SK-N-SH (cell line): ENCODE data around the gene DUS3L.

Experiments used
- CHD2 ChIP-seq: fragments of 150-350 bp; IDR thresholded peaks from 2 replicates; pipeline ENCODE4 v1.6.1; 2018; ENCODE audit warnings: low read length; ENCODE audit not compliant: partially characterized antibody
- EP300 ChIP-seq, 2 experiments: IDR thresholded peaks; 2 replicates each; pipeline versions ENCODE4 v1.4.0 to v1.6.1; 2012; ENCODE audit warnings: borderline replicate concordance in 1 of 2, low read depth in 1 of 2, low read length in 1 of 2
- EZH2phosphoT487 ChIP-seq: fragments of 200-600 bp; sonication (generic); IDR thresholded peaks from 2 replicates; pipeline ENCODE4 v1.6.1; 2017; ENCODE audit warnings: low read depth, mixed run types, mild to moderate bottlenecking, antibody characterized with exemption, moderate library complexity, borderline replicate concordance
- FOSL2 ChIP-seq: IDR thresholded peaks from 2 replicates; pipeline ENCODE4 v1.4.0; 2012; ENCODE audit warnings: low read depth, mild to moderate bottlenecking, moderate library complexity, borderline replicate concordance
- FOXJ3 ChIP-seq: sonication (generic); formaldehyde crosslinking; IDR thresholded peaks from 2 replicates; pipeline ENCODE4 v1.5.1; 2020; ENCODE audit warnings: mild to moderate bottlenecking, missing genetic modification reagents
- FOXM1 ChIP-seq: IDR thresholded peaks from 2 replicates; pipeline ENCODE4 v1.4.0; 2012; ENCODE audit warnings: low read depth, mild to moderate bottlenecking
- POLR2AphosphoS5 ChIP-seq: IDR thresholded peaks from 2 replicates; pipeline ENCODE4 v1.6.1; 2012; ENCODE audit warnings: low read depth, low read length
- RAD21 ChIP-seq: IDR thresholded peaks from 2 replicates; pipeline ENCODE4 v1.6.1; 2012; ENCODE audit warnings: mild to moderate bottlenecking, low read length
- SIN3A ChIP-seq: IDR thresholded peaks from 2 replicates; pipeline ENCODE4 v1.6.1; 2012; ENCODE audit warnings: low read depth, mild to moderate bottlenecking, low read length, moderate library complexity, borderline replicate concordance
- SMC3 ChIP-seq: IDR thresholded peaks from 2 replicates; pipeline ENCODE4 v1.6.1; 2012; ENCODE audit warnings: low read depth, low read length, improper control_type of control experiment
- TAF1 ChIP-seq: IDR thresholded peaks from 2 replicates; pipeline ENCODE4 v1.6.1; 2012; ENCODE audit warnings: low read depth, mild to moderate bottlenecking, low read length, moderate library complexity, borderline replicate concordance
- TF ChIP-seq, protein P1 (sequence below): IDR thresholded peaks from 2 replicates; pipeline ENCODE4 v1.4.0; 2012; ENCODE audit warnings: low read depth
- TF ChIP-seq, protein P2 (sequence below): fragments of 200-600 bp; sonication (generic); IDR thresholded peaks from 2 replicates; pipeline ENCODE4 v1.6.1; 2017; ENCODE audit warnings: antibody characterized with exemption, mild to moderate bottlenecking, moderate library complexity
- TF ChIP-seq, protein P3 (sequence below): IDR thresholded peaks from 2 replicates; pipeline ENCODE4 v1.4.0; 2012; ENCODE audit warnings: low read depth, borderline replicate concordance

DNA sequence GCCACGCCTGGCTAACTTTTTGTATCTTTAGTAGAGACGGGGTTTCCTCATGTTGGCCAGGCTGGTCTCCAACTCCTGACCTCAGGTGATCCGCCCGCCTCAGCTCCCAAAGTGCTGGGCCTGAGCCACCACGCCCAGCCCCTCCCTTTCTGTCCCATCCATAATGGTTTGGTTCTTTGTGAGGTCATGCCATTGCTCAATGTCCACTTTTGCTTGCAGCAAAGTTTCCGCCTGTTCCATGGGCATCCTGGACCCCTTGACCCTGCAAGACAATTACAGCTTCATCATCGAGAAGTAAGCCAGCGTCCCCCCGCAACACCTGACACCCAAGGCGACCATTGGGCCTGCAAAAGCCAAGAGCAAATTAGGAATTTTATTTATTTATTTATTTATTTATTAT is 23.0 kb downstream of the DUS3L start:
- TF ChIP-seq, protein P1, sequence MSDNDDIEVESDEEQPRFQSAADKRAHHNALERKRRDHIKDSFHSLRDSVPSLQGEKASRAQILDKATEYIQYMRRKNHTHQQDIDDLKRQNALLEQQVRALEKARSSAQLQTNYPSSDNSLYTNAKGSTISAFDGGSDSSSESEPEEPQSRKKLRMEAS, result no peak
- TF ChIP-seq, protein P2, sequence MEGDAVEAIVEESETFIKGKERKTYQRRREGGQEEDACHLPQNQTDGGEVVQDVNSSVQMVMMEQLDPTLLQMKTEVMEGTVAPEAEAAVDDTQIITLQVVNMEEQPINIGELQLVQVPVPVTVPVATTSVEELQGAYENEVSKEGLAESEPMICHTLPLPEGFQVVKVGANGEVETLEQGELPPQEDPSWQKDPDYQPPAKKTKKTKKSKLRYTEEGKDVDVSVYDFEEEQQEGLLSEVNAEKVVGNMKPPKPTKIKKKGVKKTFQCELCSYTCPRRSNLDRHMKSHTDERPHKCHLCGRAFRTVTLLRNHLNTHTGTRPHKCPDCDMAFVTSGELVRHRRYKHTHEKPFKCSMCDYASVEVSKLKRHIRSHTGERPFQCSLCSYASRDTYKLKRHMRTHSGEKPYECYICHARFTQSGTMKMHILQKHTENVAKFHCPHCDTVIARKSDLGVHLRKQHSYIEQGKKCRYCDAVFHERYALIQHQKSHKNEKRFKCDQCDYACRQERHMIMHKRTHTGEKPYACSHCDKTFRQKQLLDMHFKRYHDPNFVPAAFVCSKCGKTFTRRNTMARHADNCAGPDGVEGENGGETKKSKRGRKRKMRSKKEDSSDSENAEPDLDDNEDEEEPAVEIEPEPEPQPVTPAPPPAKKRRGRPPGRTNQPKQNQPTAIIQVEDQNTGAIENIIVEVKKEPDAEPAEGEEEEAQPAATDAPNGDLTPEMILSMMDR, result no peak
- no peak for TF ChIP-seq TAF1
- TF ChIP-seq EZH2phosphoT487, result no peak
- TF ChIP-seq, protein P3, sequence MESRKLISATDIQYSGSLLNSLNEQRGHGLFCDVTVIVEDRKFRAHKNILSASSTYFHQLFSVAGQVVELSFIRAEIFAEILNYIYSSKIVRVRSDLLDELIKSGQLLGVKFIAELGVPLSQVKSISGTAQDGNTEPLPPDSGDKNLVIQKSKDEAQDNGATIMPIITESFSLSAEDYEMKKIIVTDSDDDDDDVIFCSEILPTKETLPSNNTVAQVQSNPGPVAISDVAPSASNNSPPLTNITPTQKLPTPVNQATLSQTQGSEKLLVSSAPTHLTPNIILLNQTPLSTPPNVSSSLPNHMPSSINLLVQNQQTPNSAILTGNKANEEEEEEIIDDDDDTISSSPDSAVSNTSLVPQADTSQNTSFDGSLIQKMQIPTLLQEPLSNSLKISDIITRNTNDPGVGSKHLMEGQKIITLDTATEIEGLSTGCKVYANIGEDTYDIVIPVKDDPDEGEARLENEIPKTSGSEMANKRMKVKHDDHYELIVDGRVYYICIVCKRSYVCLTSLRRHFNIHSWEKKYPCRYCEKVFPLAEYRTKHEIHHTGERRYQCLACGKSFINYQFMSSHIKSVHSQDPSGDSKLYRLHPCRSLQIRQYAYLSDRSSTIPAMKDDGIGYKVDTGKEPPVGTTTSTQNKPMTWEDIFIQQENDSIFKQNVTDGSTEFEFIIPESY, result no peak
- no peak for TF ChIP-seq RAD21
- TF ChIP-seq SIN3A, result no peak
- no peak for TF ChIP-seq FOXM1
- no peak for TF ChIP-seq EP300 (IDR thresholded peaks at IDR 0.05; ENCODE audit: borderline replicate concordance in 1 of 2, low read depth in 1 of 2, low read length in 1 of 2)
- TF ChIP-seq SMC3, result no peak
- no peak for TF ChIP-seq CHD2
- no peak for TF ChIP-seq FOSL2
- TF ChIP-seq FOXJ3 (CRISPR knock-in tag), result no peak
- TF ChIP-seq POLR2AphosphoS5, result no peak
